Pulmonary artery endothelial cell (primary cell): ENCODE measurements around the gene ECHDC1. TPM values are rescaled to one million over a fixed set of nuclear protein-coding genes. Genes with fewer than 3 reads are reported as not detected.
"Not testable (repeated sequence)": the region's sequence is repeated elsewhere in the genome, so short reads cannot be mapped to it uniquely, and the experiment has no call there.

Experiments
- DNase-seq: peaks from one replicate; pipeline ENCODE4 v3.0.0-alpha.2; 2011; ENCODE audit warnings: low read depth, low spot score
- total RNA-seq: library from RNA; depleted of rRNA; stranded (reverse); fragments of >200 nt; gene quantifications from 2 replicates; pipeline ENCODE4 v1.2.3, GENCODE V29; 2014

Gene ECHDC1
- total RNA-seq: 29.1 and 40.3 TPM in 2 replicates

- peak; percentile 17 for DNase-seq
Measured at GRCh38 chr6:127342946-127343808, at the start of gene ECHDC1. Gene ECHDC1 (minus strand): TSS chr6:127343609. CDS start chr6:127331028, 12,581 bp downstream.

GRCh38 chr6:127392301-127392700, 48.9 kb upstream of the ECHDC1 start:
- DNase-seq: no peak

- no peak for DNase-seq
Measured at GRCh38 chr6:127391094-127391953, 47.9 kb upstream of the ECHDC1 start.

GRCh38 chr6:127389706-127390105, 46.3 kb upstream of the ECHDC1 start:
- no peak for DNase-seq

- DNase-seq: no peak
Measured at GRCh38 chr6:127385668-127386430, 42.4 kb upstream of the ECHDC1 start.

- DNase-seq: not testable (repeated sequence)
Measured at GRCh38 chr6:127384848-127385247, 41.4 kb upstream of the ECHDC1 start.

GRCh38 chr6:127383988-127384387, 40.6 kb upstream of the ECHDC1 start:
- DNase-seq: no peak

GRCh38 chr6:127382413-127382812, 39.0 kb upstream of the ECHDC1 start:
- DNase-seq: no peak

- DNase-seq: no peak
Measured at GRCh38 chr6:127381384-127381783, 38.0 kb upstream of the ECHDC1 start.

- DNase-seq: no peak
Measured at GRCh38 chr6:127376685-127377084, 33.3 kb upstream of the ECHDC1 start.

- DNase-seq: no peak
Measured at GRCh38 chr6:127367023-127367375, 23.6 kb upstream of the ECHDC1 start.

GRCh38 chr6:127366282-127367022, 23.0 kb upstream of the ECHDC1 start:
- peak; percentile 11 for DNase-seq

GRCh38 chr6:127365874-127366273, 22.5 kb upstream of the ECHDC1 start:
- no peak for DNase-seq

- no peak for DNase-seq
Measured at GRCh38 chr6:127352524-127352923, 9.1 kb upstream of the ECHDC1 start.

GRCh38 chr6:127349980-127350379, 6.6 kb upstream of the ECHDC1 start:
- DNase-seq: no peak

GRCh38 chr6:127348028-127348661, 4.7 kb upstream of the ECHDC1 start:
- DNase-seq: no peak

GRCh38 chr6:127347178-127347577, 3.8 kb upstream of the ECHDC1 start:
- DNase-seq: no peak

- DNase-seq: no peak
Measured at GRCh38 chr6:127345521-127345920, 2.1 kb upstream of the ECHDC1 start.

- DNase-seq: no peak
Measured at GRCh38 chr6:127343809-127344659, 625 bp upstream of the ECHDC1 start.
